Measurements from ENCODE around the gene HPD. TPM values are rescaled to one million over a fixed set of nuclear protein-coding genes. Genes with fewer than 3 reads are reported as not detected.

HPD gene
- total and polyA plus RNA-seq, 12 donors = 1.6 to 13.0 (median 4.0) TPM

DNA sequence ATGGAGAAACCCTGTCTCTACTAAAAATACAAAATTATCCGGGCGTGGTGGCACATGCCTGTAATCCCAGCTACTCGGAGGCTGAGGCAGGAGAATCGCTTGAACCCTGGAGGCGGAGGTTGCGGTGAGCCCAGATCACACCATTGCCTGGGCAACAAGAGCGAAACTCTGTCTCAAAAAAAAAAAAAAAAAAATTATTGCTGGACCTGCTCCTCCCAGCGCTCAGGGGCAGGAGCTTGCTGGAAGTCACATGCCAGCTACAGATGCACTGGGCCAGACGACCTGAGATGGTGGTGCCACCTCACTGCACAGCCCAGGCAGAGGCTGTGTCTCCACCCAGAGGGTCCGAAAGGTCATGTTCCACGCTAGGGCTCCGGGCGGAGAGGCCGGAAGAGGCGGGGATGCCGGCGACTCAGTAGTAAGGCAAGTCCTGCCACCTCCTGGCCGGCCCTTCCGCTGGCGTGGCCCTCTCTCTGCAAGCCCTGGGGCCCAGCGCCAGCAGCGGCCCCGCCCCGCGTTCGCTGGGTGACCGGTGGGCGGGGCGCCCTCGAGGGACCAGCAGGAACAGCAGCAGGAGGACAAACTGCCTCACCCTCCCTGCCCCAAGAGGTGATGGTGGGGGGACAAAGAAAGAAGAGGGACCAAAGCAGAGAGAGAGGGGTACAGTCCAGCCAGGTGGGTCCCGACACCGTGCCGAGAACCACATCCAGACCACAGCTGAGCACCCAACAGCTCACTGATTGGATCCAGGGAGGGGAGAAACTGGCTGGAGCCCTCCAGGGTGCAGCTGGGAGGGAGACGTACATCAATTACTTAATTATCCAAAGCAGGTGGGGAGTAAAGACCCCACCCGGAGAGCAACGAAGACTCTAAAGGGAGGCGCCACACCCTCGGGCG, 61.6 kb downstream of the HPD start:
- Histone ChIP-seq H3K27me3 (no peaks in the 10 kb centered on the region), H3K27ac (peak overlapping the region; percentile 47 to 100 (median 100)), H3K36me3 (replicated peaks in 1 of 2) (peaks cover 0 to 13% of the 10 kb centered on the region in 2 donors), H3K9me3 (replicated peaks in 1 of 3) (no peaks in the 10 kb centered on the region), H3K4me3 (peak overlapping the region in 1 of 4 donors; percentile 92), H3K4me1 (replicated peaks in 1 of 2) (peaks cover 61 to 78% of the 10 kb centered on the region in 2 donors)
- intact Hi-C loops (cut with DNase I) = loop anchor here in 1 of 2 donors (2.0 to 10.0 kb wide), 2 partner anchors 14 to 98 kb away; no protein-coding TSS in a partner anchor
- 15 to 23% (median 20%) methylated on average over 21 to 39 of the region's 39 CpGs for WGBS, 4 donors
- TF ChIP-seq, protein P1, sequence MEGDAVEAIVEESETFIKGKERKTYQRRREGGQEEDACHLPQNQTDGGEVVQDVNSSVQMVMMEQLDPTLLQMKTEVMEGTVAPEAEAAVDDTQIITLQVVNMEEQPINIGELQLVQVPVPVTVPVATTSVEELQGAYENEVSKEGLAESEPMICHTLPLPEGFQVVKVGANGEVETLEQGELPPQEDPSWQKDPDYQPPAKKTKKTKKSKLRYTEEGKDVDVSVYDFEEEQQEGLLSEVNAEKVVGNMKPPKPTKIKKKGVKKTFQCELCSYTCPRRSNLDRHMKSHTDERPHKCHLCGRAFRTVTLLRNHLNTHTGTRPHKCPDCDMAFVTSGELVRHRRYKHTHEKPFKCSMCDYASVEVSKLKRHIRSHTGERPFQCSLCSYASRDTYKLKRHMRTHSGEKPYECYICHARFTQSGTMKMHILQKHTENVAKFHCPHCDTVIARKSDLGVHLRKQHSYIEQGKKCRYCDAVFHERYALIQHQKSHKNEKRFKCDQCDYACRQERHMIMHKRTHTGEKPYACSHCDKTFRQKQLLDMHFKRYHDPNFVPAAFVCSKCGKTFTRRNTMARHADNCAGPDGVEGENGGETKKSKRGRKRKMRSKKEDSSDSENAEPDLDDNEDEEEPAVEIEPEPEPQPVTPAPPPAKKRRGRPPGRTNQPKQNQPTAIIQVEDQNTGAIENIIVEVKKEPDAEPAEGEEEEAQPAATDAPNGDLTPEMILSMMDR (IDR thresholded peaks at IDR 0.05) = peak; percentile 9 to 39 (median 34)
- TF ChIP-seq POLR2A (IDR thresholded peaks at IDR 0.05) = peak; percentile 58 to 80
- peak; percentile 94 to 99 (median 98) for DNase-seq

DNA sequence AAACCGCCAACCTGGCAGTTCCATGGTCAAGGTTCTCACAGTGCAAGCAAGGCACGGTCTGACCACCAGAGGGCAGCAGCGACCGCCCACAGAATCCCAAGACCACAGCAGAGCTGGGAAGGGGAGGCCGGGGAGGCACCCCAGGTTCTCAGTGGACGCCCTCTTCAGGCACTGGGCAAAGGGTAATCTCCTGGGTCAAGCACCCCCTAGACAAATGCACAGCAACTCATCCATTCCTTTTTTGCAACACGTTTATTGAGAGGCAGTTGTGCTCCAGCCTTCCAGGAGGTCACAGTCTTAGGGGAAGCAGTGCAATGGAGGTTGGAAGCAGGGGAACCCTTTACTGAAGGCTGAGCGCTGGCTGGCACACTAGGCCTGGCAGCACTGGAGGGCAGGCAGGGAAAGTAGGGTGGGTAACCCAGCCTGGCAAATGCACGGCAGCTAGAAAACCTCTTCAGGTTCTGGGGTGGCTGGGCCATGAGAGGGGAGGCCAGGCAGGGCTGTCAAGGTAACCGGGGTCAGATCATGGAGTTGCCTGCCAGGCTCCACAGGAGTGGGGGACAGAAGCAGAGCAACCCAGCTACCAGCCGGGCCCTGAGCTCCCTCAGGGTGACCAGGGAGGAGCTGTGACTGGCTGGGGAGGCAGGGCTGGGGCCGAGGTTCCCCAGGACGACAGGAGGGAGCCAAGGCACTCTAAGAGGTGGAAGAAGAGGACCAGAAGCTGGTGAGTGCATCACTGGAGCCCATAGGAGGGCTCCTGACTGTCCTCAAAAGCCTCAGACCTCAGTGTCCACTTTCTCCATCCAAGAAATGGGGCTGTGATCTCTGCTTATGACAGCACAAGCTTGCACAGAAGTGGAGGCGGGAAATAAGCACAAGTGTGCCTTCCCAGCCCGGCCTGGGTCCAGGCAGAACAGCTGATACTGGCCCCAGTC, 63.4 kb downstream of the HPD start:
- TF ChIP-seq, protein P1 (IDR thresholded peaks at IDR 0.05) = peak; percentile 95 to 97 (median 97)
- TF ChIP-seq POLR2A (IDR thresholded peaks at IDR 0.05) = no peak
- DNase-seq = peak; percentile 86 to 97 (median 91)
- H3K4me1 ChIP-seq (replicated peaks in 1 of 2) = peaks cover 56 to 66% of the 10 kb centered on the region in 2 donors
- no peaks in the 10 kb centered on the region for H3K9me3 ChIP-seq (replicated peaks in 1 of 3)
- peak overlapping the region; percentile 6 to 100 (median 100) for H3K27ac ChIP-seq
- intact Hi-C loops (cut with DNase I) = loop anchor here (2.0 to 10.0 kb wide), 2 partner anchors 18 to 100 kb away; no protein-coding TSS in a partner anchor
- 30 to 58% (median 31%) methylated on average over 6 to 15 of the region's 15 CpGs for WGBS, 4 donors
- H3K4me3 ChIP-seq = peak overlapping the region in 1 of 4 donors; percentile 14
- no peaks in the 10 kb centered on the region for H3K27me3 ChIP-seq
- H3K36me3 ChIP-seq (replicated peaks in 1 of 2) = peaks cover 0 to 13% of the 10 kb centered on the region in 2 donors

DNA sequence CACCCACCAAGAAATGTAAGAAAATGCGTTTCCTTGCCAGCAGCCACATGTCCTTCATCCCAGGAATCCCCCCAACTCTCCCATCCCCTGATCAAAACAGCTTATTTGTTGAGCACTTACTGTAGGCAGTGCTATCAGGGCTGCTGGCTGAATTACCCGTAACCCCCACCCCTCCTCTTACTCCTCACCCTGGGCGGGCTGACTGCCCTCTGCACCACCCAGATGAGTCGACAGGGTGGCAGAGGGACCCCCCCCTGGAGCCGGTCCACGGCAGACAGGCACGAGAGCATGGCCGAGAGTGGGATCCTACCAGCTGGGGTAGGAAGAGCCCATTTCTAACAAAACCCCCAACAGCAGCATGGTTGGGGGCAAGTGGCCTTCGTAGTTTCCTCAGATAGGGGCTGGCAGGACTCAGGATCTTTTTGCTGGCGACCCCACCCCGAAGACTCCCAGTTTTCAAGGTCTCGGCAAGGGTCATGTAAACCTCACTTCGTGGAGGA, 64.1 kb downstream of the HPD start:
- no peaks in the 10 kb centered on the region for H3K27me3 ChIP-seq
- H3K4me1 ChIP-seq (replicated peaks in 1 of 2) = peaks cover 56 to 66% of the 10 kb centered on the region in 2 donors
- TF ChIP-seq, protein P1 (IDR thresholded peaks at IDR 0.05) = no peak
- no peak for TF ChIP-seq POLR2A (IDR thresholded peaks at IDR 0.05)
- H3K27ac ChIP-seq = peak overlapping the region; percentile 29 to 100 (median 100)
- peak; percentile 58 to 78 (median 66) for DNase-seq
- H3K9me3 ChIP-seq (replicated peaks in 1 of 3) = no peaks in the 10 kb centered on the region
- WGBS, 4 donors = 0 to 3% (median 1%) methylated on average over 8 to 13 of the region's 13 CpGs
- H3K36me3 ChIP-seq (replicated peaks in 1 of 2) = peaks cover 0 to 13% of the 10 kb centered on the region in 2 donors
- H3K4me3 ChIP-seq = peak overlapping the region in 1 of 4 donors; percentile 14
- intact Hi-C loops (cut with DNase I) = loop anchor here (2.0 to 10.0 kb wide), 4 partner anchors 18 to 100 kb away; no protein-coding TSS in a partner anchor

All from adrenal gland (tissue), 12 donors.